Fibroblast of pulmonary artery (primary cell): ENCODE measurements around the gene LRRC53.
A peak's percentile ranks its signal among the peaks of the same experiment; 100 is the strongest.

Experiments used
- DNase-seq: peaks from one replicate; pipeline ENCODE4 v3.0.0-alpha.2; 2010; ENCODE audit warnings: low read depth
- H3K4me3 ChIP-seq: replicated peaks from 2 replicates; pipeline ENCODE4 v1.5.1; 2011; ENCODE audit warnings: low read depth, mild to moderate bottlenecking, control low read depth, low read length, moderate library complexity
- TF ChIP-seq, protein P1 (sequence below): IDR thresholded peaks from 2 replicates; pipeline ENCODE4 v1.5.1; 2011; ENCODE audit warnings: mild to moderate bottlenecking, control low read depth, low read length, inconsistent platforms; ENCODE audit errors: missing control alignments

The LRRC53 gene

DNA sequence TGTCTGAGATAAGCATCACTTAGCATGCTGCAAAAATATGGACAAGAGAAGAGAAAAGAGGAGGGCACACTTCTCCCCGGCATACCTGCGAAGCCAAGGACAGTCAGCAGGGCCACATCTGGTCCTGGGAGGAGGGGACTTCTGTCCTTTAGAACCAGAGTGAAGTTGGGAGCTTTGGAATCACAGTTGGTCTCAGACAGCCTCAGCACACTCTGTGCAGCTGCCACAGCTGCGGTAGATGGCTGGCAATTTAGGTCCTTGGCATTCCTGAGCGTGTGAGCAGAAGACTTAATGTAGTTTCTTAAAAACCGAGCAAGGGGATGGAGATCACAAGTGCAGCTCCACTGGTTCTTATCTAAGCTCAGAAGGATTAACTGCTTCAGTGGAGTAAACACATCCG lies 32.3 kb downstream of the LRRC53 start:
- TF ChIP-seq, protein P1, sequence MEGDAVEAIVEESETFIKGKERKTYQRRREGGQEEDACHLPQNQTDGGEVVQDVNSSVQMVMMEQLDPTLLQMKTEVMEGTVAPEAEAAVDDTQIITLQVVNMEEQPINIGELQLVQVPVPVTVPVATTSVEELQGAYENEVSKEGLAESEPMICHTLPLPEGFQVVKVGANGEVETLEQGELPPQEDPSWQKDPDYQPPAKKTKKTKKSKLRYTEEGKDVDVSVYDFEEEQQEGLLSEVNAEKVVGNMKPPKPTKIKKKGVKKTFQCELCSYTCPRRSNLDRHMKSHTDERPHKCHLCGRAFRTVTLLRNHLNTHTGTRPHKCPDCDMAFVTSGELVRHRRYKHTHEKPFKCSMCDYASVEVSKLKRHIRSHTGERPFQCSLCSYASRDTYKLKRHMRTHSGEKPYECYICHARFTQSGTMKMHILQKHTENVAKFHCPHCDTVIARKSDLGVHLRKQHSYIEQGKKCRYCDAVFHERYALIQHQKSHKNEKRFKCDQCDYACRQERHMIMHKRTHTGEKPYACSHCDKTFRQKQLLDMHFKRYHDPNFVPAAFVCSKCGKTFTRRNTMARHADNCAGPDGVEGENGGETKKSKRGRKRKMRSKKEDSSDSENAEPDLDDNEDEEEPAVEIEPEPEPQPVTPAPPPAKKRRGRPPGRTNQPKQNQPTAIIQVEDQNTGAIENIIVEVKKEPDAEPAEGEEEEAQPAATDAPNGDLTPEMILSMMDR = no peak
- H3K4me3 ChIP-seq = no peak overlapping the region
- DNase-seq = no peak

DNA sequence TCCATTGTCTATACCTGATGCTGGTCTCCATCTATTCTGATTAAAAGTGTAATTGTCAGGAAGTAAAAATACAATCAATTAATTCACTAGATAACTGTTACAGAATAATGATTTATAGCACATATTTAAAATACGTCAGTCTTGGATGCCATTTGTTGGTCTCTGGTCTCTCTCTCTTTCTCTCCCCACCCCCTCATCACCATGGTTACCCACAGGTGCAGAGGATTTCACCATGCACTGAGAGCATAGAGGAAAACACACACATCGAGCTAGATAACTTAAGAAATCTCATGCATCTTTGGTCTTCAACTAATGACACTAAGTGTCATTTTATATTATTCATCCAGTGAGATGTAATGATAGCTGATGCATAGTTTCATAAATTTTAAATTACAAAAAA lies 33.4 kb downstream of the LRRC53 start:
- TF ChIP-seq, protein P1 = no peak
- H3K4me3 ChIP-seq = no peak overlapping the region
- no peak for DNase-seq

DNA sequence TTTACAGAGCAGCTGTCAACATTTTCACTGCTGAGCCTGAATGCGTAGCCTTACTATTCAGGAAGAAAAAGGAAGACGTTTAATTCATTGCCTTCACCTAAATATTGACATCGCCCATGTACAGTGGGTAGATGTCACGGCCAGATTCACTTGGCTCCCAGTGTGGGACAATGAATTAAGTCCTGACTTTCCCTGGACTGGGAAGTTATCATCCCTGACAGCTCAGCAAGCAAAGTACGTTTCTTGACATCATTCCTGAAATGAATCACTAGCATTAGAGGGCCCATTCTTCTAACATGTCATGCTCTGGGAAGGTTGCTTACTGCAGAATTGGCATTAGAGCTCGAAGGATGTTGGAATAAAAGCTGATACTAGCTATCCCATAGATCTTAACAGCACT lies 37.8 kb downstream of the LRRC53 start:
- TF ChIP-seq, protein P1 = no peak

DNA sequence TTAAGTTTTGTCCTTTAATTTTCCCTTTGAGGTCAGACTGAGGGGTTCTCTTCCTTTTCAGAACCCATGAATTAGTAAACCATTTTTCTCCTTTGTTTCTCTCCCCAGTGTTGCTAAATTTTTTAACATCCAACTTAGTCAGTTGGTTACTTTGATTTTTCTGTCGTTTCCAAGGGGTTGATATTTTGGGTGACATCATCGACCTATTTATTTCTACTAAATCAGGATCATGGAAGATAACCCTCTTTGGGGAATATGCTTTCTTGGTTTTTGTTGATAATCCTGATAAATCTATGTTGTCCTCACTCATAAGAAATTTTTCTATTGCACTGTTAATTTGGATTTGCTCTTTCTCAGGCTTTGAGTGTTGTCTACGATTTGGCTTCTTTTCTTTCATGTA lies 40.9 kb downstream of the LRRC53 start:
- no peak overlapping the region for H3K4me3 ChIP-seq
- DNase-seq = no peak
- TF ChIP-seq, protein P1 = no peak

More for the DNA sequence above, 37.8 kb downstream of the LRRC53 start:
- no peak overlapping the region for H3K4me3 ChIP-seq
- DNase-seq = no peak

DNA sequence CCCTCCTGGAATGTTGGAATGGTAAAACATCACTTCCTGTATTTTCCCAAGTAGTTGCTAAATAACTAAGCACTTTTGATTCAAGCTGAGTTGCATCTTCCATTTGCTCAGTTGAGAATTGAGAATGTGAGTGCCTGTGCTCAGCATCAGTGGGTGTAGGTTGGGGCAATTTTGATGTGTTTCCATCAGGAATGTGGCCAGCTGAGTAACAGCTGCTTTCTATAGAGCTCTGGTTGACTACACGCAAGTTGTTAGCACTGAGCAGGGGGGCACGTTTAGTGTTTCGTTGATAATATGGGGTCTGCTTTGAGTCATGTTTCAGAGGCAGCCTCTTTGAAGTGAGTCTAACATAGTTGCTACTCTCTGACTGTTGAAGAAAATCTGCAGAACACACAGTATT lies 41.5 kb downstream of the LRRC53 start:
- TF ChIP-seq, protein P1 = no peak
- no peak for DNase-seq
- no peak overlapping the region for H3K4me3 ChIP-seq

DNA sequence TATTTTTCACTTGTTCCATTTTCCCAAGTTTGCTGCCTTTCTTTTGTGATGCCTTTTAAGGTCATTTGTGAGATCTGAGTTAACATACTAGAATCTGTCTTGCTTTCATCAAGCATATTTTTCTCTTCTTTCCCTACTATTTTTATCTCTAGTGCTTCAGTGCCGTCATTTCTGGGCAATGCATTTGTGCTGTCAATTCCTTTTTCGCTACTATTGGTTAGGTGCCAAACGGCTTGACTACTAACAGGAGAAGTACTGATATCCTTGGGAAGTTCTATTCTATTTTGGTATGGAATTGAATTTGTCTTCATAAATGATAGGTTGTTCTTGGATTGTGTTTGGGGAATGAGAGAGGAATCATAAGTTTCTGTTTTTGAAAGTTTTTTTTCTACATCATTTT lies 42.2 kb downstream of the LRRC53 start:
- peak; percentile 16 for DNase-seq
- no peak overlapping the region for H3K4me3 ChIP-seq
- TF ChIP-seq, protein P1 = no peak

DNA sequence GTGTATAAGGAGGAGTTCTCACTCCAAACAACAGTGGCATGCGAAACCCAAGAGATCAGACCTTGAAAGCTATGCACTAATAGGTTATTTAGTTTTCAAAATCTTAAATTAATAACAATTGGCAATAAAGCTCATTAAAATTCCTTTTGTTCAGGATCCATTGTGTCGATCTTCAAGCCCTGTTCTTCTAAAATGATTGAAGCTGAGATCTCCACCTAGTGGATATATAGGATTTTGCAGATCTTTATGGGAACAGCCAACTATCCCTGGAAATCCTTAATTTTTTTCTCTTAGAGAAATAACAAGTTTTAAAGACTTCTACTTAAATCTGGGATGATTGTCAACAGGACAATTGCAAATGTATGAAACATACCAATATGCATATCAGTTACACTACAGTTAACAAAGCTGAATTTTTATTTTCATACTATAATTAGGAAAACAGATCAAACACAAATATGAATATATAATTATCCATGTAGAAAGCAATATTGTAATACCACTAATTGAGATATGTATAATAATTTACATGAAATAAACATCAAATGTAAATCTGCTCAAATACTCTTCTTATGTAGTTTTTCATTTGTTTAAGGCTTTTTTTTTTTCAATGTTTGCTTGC lies 43.3 kb downstream of the LRRC53 start:
- peak; percentile 55 for DNase-seq
- TF ChIP-seq, protein P1 = peak; percentile 62

More for the DNA sequence above, 43.3 kb downstream of the LRRC53 start:
- H3K4me3 ChIP-seq = no peak overlapping the region
